Activated effector memory CD4-positive, alpha-beta T cell treated with anti-CD3 and anti-CD28 coated beads, Interleukin-2, amount 50 U/mL, for 16 hours (primary cell): ENCODE measurements around the gene KLKB1.

Source experiments
- DNase-seq: peaks from one replicate; pipeline ENCODE4 v3.0.0-alpha.2; 2020

The KLKB1 gene

DNA sequence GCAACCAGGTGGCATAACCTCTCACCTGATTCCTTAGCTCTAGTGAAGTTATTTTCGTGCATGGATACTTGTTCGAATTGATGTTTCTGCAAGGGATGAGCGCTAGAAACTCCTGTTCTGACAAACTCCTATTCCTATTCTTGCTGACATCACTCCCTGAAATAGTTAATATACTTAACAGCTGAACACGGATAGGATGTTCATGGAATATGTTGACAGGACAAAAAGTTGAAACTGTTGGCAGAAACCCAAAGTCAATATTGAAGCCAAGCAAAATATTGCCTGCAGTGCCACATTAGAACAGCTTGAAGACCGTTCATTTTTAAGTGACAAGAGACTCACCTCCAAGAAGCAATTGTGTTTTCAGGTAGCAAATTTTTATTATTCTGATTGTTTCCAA lies at the start of gene KLKB1:
Gene KLKB1, plus strand, starts transcription at position 287 of the 400 bp plus-strand sequence. CDS start 689 bp downstream, outside the sequence.
- no peak for DNase-seq

DNA sequence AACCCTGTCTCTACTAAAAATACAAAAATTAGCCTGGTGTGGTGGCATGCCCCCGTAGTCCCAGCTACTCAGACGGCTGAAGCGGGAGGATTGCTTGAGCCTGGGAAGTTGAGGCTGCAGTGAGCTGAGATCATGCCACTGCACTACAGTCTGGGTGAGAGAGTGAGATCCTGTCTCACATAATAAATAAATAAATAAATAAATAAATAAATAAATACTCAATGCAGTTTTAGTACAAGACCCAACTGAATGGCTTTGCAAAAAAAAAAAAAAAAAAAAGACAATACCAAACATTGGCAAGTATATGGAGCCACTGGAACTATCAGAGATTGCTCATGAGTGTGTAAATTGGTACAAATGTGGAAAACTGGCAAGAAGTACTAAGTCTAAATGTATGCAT lies 39.2 kb upstream of the KLKB1 start:
- no peak for DNase-seq

DNA sequence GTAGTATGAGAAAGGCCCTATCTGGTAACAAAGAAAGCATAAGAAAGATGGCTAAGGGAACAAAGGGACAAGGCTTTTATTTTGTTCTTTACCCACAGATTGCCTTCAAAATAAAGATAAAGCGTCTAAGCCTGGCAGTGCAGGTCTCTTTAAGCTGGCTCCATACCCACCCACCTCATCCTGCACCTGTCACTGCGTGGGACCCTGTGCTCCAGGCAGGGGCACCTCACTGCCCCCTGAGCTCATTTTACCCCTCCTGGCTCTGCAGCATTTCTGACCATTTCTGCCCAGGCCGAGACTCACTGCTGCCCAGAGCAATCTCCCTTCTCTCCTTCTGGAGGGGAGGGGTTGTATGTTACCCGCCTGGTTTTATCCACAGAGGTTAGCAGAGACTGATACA lies 37.7 kb upstream of the KLKB1 start:
- DNase-seq, result no peak

DNA sequence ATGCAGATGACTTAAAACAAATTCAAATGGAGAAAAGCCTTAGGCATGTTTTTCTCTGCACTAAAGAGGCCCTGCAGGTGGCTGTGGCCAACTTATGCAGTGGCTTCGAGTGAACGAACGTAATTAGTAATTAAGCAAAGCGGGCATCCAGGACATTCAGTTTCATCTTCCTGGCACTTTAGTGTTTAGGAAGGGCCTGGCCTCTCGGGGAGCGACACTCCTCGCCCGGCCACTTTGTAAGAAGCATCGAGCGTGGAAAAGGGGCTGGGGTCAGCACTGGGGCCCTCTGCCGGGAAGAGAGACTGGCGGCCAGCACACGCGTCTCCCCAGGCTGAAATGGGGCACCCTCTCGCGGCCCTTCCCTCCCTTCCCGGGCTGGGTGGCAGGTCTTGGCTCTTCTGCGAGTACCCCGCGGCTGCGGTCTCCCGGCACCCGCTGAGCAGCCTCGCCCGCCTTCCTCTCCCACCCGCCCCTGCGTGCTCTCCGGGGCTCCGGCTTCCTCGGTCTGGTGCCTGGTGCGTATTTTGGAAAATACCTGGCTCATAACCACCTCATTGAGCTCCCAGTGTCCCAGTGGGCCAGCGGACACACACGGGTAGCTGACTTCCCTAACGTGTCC lies 36.6 kb upstream of the KLKB1 start:
- DNase-seq, result peak; percentile 81

DNA sequence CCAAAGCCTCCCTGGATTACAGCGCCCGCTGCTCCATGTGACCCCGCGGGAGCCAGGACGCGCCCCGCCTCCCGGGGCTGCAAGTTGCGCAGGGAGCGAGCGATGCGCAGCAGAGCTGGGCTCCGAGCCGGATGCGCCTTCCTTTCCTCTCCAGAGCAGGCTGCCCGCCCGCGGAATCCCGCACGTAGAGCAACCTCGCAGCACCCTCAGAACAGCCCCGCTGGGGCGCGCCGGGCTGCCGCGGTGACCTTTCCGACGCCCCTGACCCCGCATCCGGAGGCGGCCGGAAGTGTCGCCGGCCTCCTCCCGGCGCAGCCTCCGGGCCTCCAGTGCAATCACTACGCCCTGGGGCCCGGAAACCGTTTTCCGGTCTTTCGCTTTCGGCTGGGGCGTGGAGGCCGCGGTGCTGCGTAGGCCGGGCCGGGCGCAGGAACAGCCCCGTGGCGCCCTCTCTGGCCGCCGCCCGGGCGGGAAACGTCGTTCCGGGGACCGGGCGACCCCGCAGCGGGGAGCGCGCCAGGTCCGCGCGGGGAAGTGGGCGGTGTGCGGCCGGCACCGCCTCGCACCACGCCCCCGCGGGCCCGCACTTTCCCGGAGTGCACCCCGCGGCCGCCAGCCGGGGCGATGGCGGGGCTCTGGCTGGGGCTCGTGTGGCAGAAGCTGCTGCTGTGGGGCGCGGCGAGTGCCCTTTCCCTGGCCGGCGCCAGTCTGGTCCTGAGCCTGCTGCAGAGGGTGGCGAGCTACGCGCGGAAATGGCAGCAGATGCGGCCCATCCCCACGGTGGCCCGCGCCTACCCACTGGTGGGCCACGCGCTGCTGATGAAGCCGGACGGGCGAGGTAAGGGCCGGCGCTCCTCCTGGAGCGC lies 35.9 kb upstream of the KLKB1 start, which contains the start of gene CYP4V2:
Gene CYP4V2, plus strand, starts transcription at position 368 of the 866 bp plus-strand sequence. Its CDS starts 257 bp downstream, at position 625.
- DNase-seq, result peak; percentile 95

DNA sequence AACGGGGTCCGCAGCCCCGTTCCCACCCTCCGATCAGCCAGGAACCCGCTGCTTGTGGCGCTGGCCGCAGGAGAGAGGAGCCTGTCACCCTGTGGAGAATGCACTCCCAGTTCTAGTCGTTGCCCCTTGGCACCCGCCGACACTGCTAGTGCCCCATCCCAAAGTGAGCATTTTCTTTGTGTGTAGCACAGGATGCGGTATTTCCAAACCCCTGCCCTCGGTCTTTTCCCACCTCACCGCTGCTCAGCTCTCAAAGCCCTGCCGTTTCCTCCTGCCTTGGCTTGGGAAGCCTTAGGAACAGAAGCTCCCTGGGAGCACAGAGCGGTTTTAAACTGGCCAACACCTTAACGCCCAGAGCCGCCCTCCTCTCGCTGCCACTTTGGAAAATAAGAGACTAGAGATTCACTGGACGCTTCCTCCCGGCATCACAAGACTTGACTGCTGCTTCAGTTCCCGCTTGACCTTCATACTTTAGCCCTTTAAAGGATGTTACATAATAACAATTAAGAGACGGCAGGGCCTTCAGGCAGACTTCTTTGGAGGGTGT lies 35.2 kb upstream of the KLKB1 start:
- peak; percentile 75 for DNase-seq

DNA sequence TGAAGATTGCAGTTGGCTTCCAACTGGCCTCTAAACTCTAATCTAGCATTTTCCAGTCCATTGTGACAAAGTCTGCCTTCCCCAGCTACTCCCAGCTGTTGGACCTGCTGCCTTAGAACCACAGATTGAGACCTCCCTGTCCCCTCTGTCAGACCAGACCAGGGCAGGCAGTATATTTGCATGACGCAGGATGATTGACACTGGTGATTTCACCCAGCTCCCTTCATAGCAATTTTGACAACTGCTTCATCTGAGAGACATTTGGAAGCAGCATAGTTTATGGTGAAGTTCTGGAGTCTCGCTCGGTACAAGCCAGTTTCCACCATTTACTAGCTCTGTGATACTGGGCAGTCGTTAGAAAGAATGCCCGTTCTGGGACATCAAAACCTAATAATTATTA lies 33.5 kb upstream of the KLKB1 start:
- DNase-seq, result no peak

DNA sequence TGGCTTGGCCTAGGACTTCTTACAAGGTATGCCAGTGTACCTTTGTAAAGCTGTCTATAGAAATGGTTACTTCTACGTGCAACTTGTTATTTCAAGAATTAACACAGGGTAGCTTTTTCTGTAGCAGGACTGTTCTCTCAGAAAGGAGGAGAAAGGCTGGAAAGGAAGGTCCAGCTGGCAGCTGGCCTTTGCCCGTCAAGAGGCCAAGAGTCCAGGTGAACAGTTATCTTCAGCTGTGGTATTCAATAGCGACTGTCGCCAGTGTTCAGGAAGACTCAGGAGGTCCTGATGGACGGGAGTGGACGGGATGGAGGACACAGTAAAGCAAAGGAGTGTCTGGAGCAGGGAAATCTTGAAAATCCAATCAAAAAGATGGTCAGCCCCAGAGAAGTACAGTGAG lies 31.2 kb upstream of the KLKB1 start:
- no peak for DNase-seq

DNA sequence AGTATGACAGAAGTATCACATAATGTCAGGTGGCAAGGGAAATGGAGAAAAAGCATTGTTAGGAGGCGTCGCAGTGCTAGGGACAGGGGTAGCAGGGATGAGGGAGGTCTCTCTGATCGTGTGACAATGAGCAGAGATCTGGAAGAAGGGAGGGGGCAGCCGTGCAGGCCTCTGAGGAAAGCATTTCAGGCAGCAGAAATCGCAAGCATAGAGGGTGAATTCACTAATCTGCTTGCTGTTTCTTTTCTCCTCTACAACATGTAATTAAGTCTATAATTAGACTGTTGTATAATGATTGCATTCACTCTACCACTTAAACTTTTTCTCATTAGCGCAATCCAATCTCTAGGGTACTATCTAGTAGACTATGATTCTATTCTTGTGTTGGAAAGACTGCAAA lies 26.8 kb upstream of the KLKB1 start:
- DNase-seq, result no peak

DNA sequence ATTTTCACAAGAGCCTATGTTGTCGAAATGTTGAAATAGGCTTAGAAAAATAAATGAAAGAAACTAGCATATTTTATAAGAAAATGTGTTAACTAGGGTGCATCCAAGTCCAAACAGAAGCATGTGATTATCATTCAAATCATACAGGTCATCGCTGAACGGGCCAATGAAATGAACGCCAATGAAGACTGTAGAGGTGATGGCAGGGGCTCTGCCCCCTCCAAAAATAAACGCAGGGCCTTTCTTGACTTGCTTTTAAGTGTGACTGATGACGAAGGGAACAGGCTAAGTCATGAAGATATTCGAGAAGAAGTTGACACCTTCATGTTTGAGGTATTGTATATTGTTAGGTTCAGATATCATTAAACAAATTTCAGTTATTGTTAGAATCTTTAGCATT lies 26.3 kb upstream of the KLKB1 start:
- no peak for DNase-seq

DNA sequence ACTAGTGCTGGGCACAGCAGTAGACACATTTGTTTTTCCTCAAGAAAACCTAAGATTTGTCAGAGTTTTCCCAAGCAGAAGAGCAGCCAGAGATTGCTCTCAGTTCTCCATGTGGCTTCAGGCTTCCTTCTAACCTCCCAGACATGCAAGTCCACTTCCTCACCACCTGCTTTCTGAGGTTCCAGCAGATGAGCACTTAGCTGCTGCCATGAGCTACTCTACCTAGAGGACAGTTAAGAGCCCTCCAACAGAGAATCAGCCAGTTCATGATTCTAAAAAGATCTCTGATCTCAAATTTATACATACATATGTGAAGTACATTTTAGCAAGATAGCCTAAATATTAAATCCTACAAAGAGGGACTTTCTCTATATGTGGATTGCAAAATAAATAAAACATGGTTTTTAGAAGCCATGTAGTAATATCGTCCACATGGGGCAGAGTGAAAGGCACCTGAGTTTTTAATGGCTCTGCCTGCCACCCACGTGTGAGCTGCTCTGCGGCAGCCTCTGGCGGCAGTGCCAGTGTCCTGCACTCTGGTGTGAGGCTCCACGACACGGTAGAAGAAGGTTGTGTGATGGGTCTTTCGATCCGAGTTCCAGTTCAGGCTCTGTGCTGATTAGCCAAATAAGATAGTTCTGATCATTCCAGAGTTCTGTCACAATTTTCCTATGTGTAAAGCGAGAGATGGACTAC lies 25.6 kb upstream of the KLKB1 start:
- DNase-seq, result peak; percentile 88

DNA sequence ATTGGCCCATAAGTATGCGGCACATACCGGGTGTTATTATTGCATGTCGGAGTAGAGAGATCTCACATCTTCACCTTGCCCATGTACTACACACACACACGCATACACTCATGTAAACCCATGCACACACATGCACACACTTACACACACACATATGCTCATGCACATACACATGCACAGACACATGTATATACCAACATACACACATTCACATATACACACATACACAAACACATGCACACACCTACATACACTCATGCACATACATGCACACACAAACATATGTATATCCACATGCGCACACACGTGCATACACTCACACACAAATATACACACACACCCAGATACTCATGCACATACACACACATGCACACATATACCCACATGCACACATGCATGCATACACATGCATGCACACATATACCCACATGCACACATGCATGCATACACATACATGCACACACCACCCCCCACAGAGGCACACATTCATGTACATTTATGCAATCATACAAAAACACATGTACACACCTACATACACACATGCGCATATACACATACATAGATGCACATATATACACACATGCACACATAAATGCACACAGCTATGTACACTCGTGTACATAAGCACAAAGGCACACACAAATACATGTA lies 24.7 kb upstream of the KLKB1 start:
- DNase-seq, result no peak

DNA sequence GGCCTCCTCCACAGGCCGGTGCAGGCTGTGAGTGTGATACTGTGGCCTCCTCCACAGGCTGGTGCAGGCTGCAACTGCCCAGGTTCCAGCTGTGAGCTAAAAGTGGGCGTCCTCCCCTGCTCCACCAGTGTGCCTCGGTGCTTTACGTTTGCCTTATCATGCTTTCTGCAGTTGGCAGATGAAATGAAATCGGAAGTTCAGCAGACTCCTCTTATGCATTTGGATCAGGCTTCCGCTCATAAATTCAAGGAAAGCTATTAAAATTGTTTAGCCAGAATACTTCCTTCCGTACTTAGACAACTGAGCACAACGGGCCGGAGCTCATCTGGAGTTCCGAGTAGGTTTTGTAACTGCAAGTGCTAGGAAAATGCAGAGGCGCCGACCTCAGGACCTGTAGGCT lies 23.9 kb upstream of the KLKB1 start:
- no peak for DNase-seq

DNA sequence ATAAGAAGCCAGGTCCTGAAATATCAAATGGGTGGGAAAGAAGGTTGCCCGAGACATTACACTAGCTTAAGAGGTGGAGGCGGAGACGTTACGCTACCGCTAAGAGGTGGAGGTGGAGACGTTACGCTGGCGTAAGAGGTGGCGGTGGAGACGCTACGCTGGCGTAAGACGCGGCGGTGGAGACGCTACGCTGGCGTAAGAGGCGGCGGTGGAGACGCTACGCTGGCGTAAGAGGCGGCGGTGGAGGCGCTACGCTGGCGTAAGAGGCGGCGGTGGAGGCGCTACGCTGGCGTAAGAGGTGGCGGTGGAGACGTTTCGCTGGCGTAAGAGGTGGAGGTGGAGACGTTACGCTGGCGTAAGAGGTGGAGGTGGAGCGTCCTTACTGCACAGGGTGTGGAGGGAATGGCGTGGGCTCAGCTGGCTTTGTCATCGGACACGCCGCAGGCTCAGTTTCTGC lies 23.2 kb upstream of the KLKB1 start:
- DNase-seq, result peak; percentile 90

DNA sequence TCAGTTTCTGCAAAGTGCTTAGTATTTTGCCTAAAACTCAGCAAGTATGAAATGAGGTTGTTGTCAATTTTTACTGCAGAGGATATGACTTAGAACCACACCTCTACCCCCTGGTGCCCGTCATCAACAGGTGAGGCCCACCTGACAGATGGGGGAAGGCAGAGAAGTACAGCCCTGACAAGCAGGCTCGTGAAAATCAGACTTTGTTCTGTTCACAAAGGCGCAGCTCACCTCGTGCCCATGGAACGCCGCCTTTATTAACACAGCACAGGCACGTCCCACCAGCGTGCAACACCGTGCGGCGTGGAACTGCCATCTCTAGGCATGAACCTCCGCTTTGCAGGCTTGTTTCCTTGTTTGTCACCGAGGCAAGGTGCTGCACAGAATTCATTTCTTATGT lies 22.6 kb upstream of the KLKB1 start:
- DNase-seq, result no peak

DNA sequence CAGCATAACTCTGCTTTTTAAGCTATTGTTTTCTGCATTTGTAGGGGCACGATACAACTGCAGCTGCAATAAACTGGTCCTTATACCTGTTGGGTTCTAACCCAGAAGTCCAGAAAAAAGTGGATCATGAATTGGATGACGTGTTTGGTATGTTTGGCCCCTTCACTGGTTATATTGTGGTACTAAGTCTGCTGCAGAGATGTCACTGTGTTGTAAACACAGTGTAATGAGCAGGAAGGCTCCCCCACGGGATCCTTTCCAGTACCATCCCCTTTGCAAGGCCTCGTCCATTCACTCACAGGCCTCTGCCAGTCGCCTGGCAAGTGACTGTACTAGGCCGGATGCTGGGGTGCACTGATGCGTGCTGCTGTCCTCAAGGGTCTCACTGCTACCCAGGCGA lies 22.2 kb upstream of the KLKB1 start:
- no peak for DNase-seq

DNA sequence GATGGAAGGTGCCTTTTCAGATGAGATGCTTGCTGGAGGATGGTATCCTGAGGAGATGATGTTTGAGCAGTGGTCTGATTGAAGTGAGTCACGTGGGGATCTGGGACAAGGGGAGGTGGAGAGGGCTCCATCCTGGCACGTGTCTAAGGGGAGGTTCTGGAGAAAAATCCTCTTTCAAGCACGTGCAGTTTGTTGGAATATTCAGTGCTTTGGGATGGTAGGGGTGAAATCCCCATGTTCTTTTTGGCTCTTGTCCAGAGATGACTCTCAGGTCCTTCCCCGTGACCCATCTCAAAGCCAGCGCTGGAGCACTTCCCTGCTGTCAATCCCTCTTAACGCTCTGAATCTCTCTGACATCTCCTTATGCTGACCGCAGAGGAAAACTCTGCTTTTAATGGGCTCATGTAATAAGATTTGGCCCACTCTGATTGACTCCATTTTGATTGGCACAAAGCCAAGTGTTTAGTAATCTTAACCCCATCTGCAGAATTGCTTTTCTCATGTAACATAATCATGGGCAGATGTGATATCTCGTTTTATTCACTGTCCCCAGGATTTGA lies 10.8 kb upstream of the KLKB1 start:
- no peak for DNase-seq

DNA sequence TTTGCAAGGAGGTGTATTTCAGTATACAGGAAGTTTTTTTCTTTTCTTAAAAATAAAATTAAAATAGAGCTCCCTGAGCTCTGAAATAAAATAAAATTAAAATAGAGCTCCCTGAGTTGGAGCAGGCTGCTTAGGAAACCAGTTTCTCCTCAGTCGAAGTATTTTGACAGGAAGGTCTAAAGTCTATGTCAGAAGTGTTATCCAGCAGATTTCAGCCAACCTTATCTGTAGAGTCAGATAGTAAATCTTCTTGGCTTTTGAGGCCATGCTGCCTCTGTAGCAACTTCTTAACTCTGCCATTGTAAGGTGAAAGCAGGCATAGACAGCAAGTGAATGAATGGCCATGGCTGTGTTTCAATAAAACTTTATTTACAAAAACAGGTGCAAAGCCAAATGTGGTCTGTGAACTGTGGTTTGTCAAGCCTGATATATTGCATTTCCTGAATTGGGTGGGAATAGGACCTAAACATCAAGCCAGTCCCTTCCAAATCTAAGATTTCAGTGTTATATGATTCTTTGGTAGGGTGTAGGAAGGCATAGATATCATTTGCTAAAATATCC lies 9.5 kb upstream of the KLKB1 start:
- DNase-seq, result no peak

DNA sequence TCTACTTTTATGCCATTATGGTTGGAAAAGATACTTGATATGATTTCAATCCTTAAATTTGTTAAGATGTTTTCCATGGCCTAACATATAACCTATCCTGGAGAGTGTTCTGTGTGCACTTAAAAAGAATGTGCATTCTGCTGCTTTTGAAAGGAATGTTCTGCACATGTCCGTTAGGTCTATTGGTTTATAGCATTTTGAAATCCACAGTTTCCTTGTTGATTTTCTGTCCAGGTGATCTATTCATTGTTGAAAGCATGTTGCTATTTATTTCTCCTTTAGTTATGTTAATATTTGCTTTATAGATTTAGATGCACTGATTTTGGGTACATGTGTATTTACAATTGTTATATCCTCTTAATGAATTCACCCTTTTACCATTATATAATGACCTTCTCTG lies 5.7 kb upstream of the KLKB1 start:
- no peak for DNase-seq

DNA sequence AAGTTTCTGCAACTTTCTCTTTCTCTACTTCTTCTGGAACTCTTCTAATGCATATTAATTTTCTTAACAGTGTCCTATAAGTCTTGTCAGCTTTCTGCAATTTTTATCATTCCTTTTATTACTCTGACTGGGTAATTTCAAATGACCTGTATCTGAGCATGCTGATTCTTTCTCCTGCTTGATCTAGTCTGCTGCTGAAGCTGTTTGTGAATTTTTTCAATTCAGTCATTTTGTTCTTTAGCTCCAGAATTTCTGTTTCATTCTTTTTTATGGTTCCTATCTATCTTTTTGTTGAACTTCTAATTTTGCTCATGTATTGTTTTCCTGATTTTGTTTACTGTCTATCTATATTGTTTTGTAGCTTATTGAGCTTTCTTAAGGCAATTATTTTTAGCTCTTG lies 1.5 kb upstream of the KLKB1 start:
- no peak for DNase-seq

DNA sequence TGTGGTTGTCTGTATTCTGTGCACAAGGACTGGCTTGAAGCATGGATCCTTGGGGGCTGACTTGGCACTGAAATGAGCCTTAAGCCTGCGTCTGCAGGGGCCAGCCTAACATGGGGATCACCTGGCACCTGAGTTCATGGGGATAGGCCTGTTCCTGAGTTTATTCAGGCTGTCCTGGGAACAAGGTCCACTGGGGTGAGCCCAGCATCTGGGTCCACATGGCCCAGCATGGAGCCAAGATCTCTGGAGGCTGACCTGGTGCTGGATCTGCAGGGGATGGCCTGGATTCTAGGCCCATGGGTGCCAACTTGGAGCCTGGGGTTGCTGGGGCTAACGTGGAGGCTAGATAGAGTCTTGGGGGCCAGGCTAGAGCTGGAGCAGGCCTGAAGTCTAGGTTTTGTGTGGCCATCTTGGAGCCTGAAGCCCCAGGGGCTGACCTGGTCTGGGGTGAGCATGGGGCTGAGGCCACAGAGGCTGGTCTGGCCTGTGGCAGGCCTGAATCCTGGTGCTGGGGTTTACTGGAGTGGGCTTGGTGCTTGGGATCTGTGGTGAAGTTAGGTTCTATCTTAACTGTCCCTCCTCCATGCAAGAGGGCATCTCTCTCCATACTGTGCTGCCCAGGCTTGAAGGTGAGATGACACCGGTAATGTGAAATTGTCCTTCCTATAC lies 652 bp upstream of the KLKB1 start:
- DNase-seq, result no peak
